Hepatocyte (in vitro differentiated cells): ENCODE data around the gene INTU. TPM values are rescaled to one million over a fixed set of nuclear protein-coding genes. Genes with fewer than 3 reads are reported as not detected.

Experiments used
- DNase-seq: peaks from one replicate; pipeline ENCODE4 v3.0.0-alpha.2; 2016; ENCODE audit warnings: low spot score
- H2AFZ ChIP-seq: fragments of 200-600 bp; sonication (generic); 2 replicates; pipeline ENCODE4 v1.6.0; 2016; ENCODE audit warnings: antibody characterized with exemption, mild to moderate bottlenecking
- H3K27ac ChIP-seq: fragments of 200-600 bp; sonication (generic); 2 replicates; pipeline ENCODE4 v1.5.1; 2016; ENCODE audit warnings: mild to moderate bottlenecking
- H3K27me3 ChIP-seq: fragments of 200-600 bp; sonication (generic); 2 replicates; pipeline ENCODE4 v1.6.1; 2016
- H3K36me3 ChIP-seq: fragments of 200-600 bp; sonication (generic); replicated peaks from 2 replicates; pipeline ENCODE4 v1.5.1; 2016; ENCODE audit warnings: low read depth; ENCODE audit not compliant: insufficient read depth
- H3K4me1 ChIP-seq: fragments of 200-600 bp; sonication (generic); 2 replicates; pipeline ENCODE4 v1.5.1; 2016; ENCODE audit warnings: mild to moderate bottlenecking, moderate library complexity; ENCODE audit not compliant: insufficient read depth
- H3K4me2 ChIP-seq: fragments of 200-600 bp; sonication (generic); 2 replicates; pipeline ENCODE4 v1.6.0; 2016
- H3K4me3 ChIP-seq: fragments of 200-600 bp; sonication (generic); 2 replicates; pipeline ENCODE4 v1.5.1; 2016; ENCODE audit warnings: mild to moderate bottlenecking
- H3K79me2 ChIP-seq: fragments of 200-600 bp; sonication (generic); 2 replicates; pipeline ENCODE4 v1.6.0; 2017; ENCODE audit warnings: mild to moderate bottlenecking
- H3K9me2 ChIP-seq: fragments of 200-600 bp; sonication (generic); replicated peaks from 2 replicates; pipeline ENCODE4 v1.6.0; 2017; ENCODE audit warnings: mild to moderate bottlenecking; ENCODE audit not compliant: insufficient read depth
- H3K9me3 ChIP-seq: fragments of 200-600 bp; sonication (generic); 2 replicates; pipeline ENCODE4 v1.5.1; 2016; ENCODE audit warnings: low read depth, mild to moderate bottlenecking
- H4K20me1 ChIP-seq: fragments of 200-600 bp; sonication (generic); 2 replicates; pipeline ENCODE4 v1.6.0; 2016; ENCODE audit warnings: mild to moderate bottlenecking; ENCODE audit not compliant: insufficient read depth, poor library complexity, severe bottlenecking
- CTCF ChIP-seq: fragments of 200-600 bp; sonication (generic); IDR thresholded peaks from 2 replicates; pipeline ENCODE4 v1.5.1; 2016; ENCODE audit warnings: antibody characterized with exemption, mild to moderate bottlenecking; ENCODE audit not compliant: poor library complexity
- EZH2 ChIP-seq: fragments of 200-600 bp; sonication (generic); IDR thresholded peaks from 2 replicates; pipeline ENCODE4 v1.6.1; 2016; ENCODE audit warnings: antibody characterized with exemption, mild to moderate bottlenecking, borderline replicate concordance
- EZH2phosphoT487 ChIP-seq: fragments of 200-600 bp; sonication (generic); IDR thresholded peaks from one replicate; pipeline ENCODE4 v1.6.1; 2018; ENCODE audit warnings: antibody characterized with exemption, mild to moderate bottlenecking, low read depth, moderate library complexity; ENCODE audit not compliant: unreplicated experiment, severe bottlenecking
- WGBS: methylation state at CpG from one replicate; pipeline ENCODE4 v1.1.6; 2016; ENCODE audit warnings: low lambda C conversion rate; ENCODE audit errors: missing lambda C conversion rate; 5-methylcytosine and 5-hydroxymethylcytosine counted together
- polyA plus RNA-seq: library from polyadenylated mRNA; unstranded; fragments of >200 nt; fragmentation: Nextera tagmentation; extraction: Ambion mirVana; gene quantifications from 2 replicates; pipeline ENCODE4 v1.2.1, GENCODE V29; 2016
- total RNA-seq: library from RNA; depleted of rRNA; stranded (reverse); fragments of >200 nt; gene quantifications from 2 replicates; pipeline ENCODE4 v1.2.3, GENCODE V29; 2014

INTU gene
- total and polyA plus RNA-seq, 2 experiments from 2014 or later: 2.3 to 9.2 TPM

GRCh38 chr4:127698789-127699200, 66.0 kb downstream of the INTU start:
- Histone ChIP-seq H3K4me3 (no peak overlapping the region), H3K36me3 (no peaks in the 10 kb centered on the region), H3K4me2 (no peak overlapping the region), H3K27me3 (no peaks in the 10 kb centered on the region), H3K9me2 (no peaks in the 10 kb centered on the region), H2AFZ (no peak overlapping the region), H3K4me1 (no peaks in the 10 kb centered on the region), H3K27ac (no peak overlapping the region), H4K20me1 (no peaks in the 10 kb centered on the region), H3K9me3 (no peaks in the 10 kb centered on the region), H3K79me2 (no peaks in the 10 kb centered on the region)
- WGBS: 89% methylated on average over 4 of the region's 4 CpGs
- TF ChIP-seq EZH2phosphoT487: no peak
- no peak for TF ChIP-seq EZH2
- TF ChIP-seq CTCF: no peak
- DNase-seq: no peak

GRCh38 chr4:127708985-127709384, 76.2 kb downstream of the INTU start:
- no peak overlapping the region for H2AFZ ChIP-seq
- H3K4me3 ChIP-seq: no peak overlapping the region
- H3K4me1 ChIP-seq: no peaks in the 10 kb centered on the region
- no peaks in the 10 kb centered on the region for H3K27me3 ChIP-seq
- H3K79me2 ChIP-seq: no peaks in the 10 kb centered on the region
- no peaks in the 10 kb centered on the region for H3K9me3 ChIP-seq
- H3K9me2 ChIP-seq: no peaks in the 10 kb centered on the region
- H4K20me1 ChIP-seq: no peaks in the 10 kb centered on the region
- no peaks in the 10 kb centered on the region for H3K36me3 ChIP-seq
- WGBS: 44% methylated on average over 5 of the region's 5 CpGs
- TF ChIP-seq CTCF (no peak), EZH2 (no peak), EZH2phosphoT487 (no peak)
- H3K27ac ChIP-seq: no peak overlapping the region
- peak overlapping the region; percentile 9 for H3K4me2 ChIP-seq
- peak; percentile 53 for DNase-seq

DNA sequence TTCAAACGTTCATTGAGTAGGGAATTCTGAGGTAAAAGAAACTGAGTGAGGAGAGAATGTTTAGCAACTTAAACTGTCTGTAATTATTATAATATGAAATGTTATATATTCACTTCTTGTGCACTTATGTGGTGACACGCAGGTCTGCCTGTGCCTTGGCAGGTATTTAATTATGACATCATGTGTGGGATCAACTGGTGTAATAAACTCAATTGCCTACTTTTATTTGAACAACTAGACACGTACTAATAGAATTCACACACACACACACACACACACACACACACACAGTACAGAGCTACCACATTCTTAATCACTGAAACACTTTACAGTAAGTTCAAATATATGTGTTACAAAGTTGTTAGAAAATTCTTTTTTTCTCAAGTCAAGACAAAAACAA, 76.7 kb downstream of the INTU start:
- Histone ChIP-seq H4K20me1 (no peaks in the 10 kb centered on the region), H3K27ac (no peak overlapping the region), H3K36me3 (no peaks in the 10 kb centered on the region), H3K27me3 (no peaks in the 10 kb centered on the region), H3K4me3 (no peak overlapping the region), H3K9me2 (no peaks in the 10 kb centered on the region), H3K4me1 (no peaks in the 10 kb centered on the region), H2AFZ (no peak overlapping the region), H3K4me2 (peak overlapping the region; percentile 9), H3K79me2 (no peaks in the 10 kb centered on the region), H3K9me3 (no peaks in the 10 kb centered on the region)
- WGBS: 82% methylated on average over 3 of the region's 3 CpGs
- TF ChIP-seq CTCF (no peak), EZH2phosphoT487 (no peak), EZH2 (no peak)
- no peak for DNase-seq
